ENCODE measurements around the gene MED16. TPM values are rescaled to one million over a fixed set of nuclear protein-coding genes. Genes with fewer than 3 reads are reported as not detected.

Gene MED16
- total RNA-seq, 1 experiment from 2014 or later: 83.1 TPM

- H3K4ac ChIP-seq (ENCODE audit: low read depth, low read length): no peak overlapping the region
- TF ChIP-seq CTCF (conservative IDR thresholded peaks at IDR 0.05): no peak
- no peak overlapping the region for H2BK5ac ChIP-seq (ENCODE audit: insufficient read length, low read length)
- no peak for DNase-seq
- no peak overlapping the region for H2AFZ ChIP-seq (ENCODE audit: low read length)
- H3K79me2 ChIP-seq (ENCODE audit: insufficient read depth, low read length): no peaks in the 10 kb centered on the region; the same call in 1 of the 2 replicates
- peaks cover 0 to 37% (median 25%) of the 10 kb centered on the region in 3 experiments; a peak in 6 of 7 replicates for H3K36me3 Mint-ChIP-seq (ENCODE audit: insufficient read depth in 1 of 3, low read depth in 3 of 3)
- H2BK120ac ChIP-seq (ENCODE audit: low read depth, low read length, poor library complexity, severe bottlenecking): no peak overlapping the region
- no peaks in the 10 kb centered on the region; a peak in 1 of 5 replicates for H3K9me3 Mint-ChIP-seq
- H3K4me3 Mint-ChIP-seq: no peak overlapping the region
- H3K27ac ChIP-seq (ENCODE audit: insufficient read length, low read depth, low read length): no peak overlapping the region
- no peaks in the 10 kb centered on the region for H3K9me3 ChIP-seq (ENCODE audit: control insufficient read depth, low read depth, low read length)
- no peaks in the 10 kb centered on the region for H3K27me3 ChIP-seq (ENCODE audit: insufficient read depth, low read length)
- no peak overlapping the region for H4K91ac ChIP-seq (ENCODE audit: insufficient read length, low read depth, low read length)
- H3K23me2 ChIP-seq (ENCODE audit: insufficient read length, low read depth, low read length, poor library complexity, severe bottlenecking): peaks cover 4% of the 10 kb centered on the region
- H3K9ac ChIP-seq (ENCODE audit: extremely low read depth, insufficient read length, low read length): no peak overlapping the region
- no peak overlapping the region for H2BK20ac ChIP-seq (ENCODE audit: low read depth, low read length, poor library complexity, severe bottlenecking)
- H3K4me1 Mint-ChIP-seq: peaks cover 3 to 4% of the 10 kb centered on the region in 2 experiments; a peak in 2 of 4 replicates
- no peak overlapping the region for H3K23ac ChIP-seq (ENCODE audit: insufficient read length, low read depth, low read length)
- no peak overlapping the region for H3K14ac ChIP-seq (ENCODE audit: insufficient read depth, low read length)
- H4K5ac ChIP-seq (ENCODE audit: insufficient read length, low read depth, low read length): no peak overlapping the region
- no peak overlapping the region for H2BK12ac ChIP-seq (ENCODE audit: insufficient read length, low read depth, low read length)
- H4K8ac ChIP-seq (replicated peaks; ENCODE audit: insufficient read length, low read depth, low read length): no peak overlapping the region
- H3K4me1 ChIP-seq (ENCODE audit: insufficient read depth, low read length): no peaks in the 10 kb centered on the region
- H3T11ph ChIP-seq (ENCODE audit: low read length): no peak overlapping the region
- H3K18ac ChIP-seq (ENCODE audit: insufficient read length, low read depth, low read length): no peak overlapping the region
- H4K20me1 ChIP-seq (ENCODE audit: control insufficient read depth, insufficient read depth, insufficient read length): peaks cover 2% of the 10 kb centered on the region
- peaks cover 4% of the 10 kb centered on the region; the same call in 1 of the 2 replicates for H3K27me3 Mint-ChIP-seq (ENCODE audit: low read depth)
- no peak overlapping the region for H2AK5ac ChIP-seq (ENCODE audit: insufficient read length, low read length)
- no peak overlapping the region for H3K56ac ChIP-seq (ENCODE audit: insufficient read length, low read depth, low read length)
- no CpG with 5 or more reads among the region's 26 CpGs for WGBS (ENCODE audit: extremely low coverage, insufficient read length, low lambda C conversion rate)
- no peak overlapping the region for H2BK15ac ChIP-seq (ENCODE audit: low read depth, low read length)
- no peak overlapping the region for H3K27ac Mint-ChIP-seq
- no peaks in the 10 kb centered on the region for H3K79me1 ChIP-seq (ENCODE audit: insufficient read depth, low read depth, low read length, poor library complexity, severe bottlenecking)
- H3K4me2 ChIP-seq (ENCODE audit: insufficient read depth, insufficient read length, low read length): no peak overlapping the region
Measured at GRCh38 chr19:889662-890295, 3.2 kb downstream of the MED16 start.

Data from H9 (cell line).